ENCODE results near the gene ZNF786.

Gene ZNF786

GRCh38 chr7:149125863-149126661, 35.5 kb upstream of the ZNF786 start, which contains the start of gene ZNF425:
ZNF425 (minus strand) TSS chr7:149126324; CDS start chr7:149126213, 111 bp downstream.
- TF ChIP-seq CTCF (IDR thresholded peaks at IDR 0.05; ENCODE audit: low read depth, low read length): peak; percentile 74
- DNase-seq (ENCODE audit: extremely low read depth, low read depth): peak; percentile 78

- no peak for TF ChIP-seq CTCF (IDR thresholded peaks at IDR 0.05; ENCODE audit: low read depth, low read length)
- no peak for DNase-seq (ENCODE audit: extremely low read depth, low read depth)
Measured at GRCh38 chr7:149125189-149125862, 34.8 kb upstream of the ZNF786 start.

GRCh38 chr7:149109969-149110368, 19.5 kb upstream of the ZNF786 start:
- no peak for DNase-seq (ENCODE audit: extremely low read depth, low read depth)
- no peak for TF ChIP-seq CTCF (IDR thresholded peaks at IDR 0.05; ENCODE audit: low read depth, low read length)

DNA sequence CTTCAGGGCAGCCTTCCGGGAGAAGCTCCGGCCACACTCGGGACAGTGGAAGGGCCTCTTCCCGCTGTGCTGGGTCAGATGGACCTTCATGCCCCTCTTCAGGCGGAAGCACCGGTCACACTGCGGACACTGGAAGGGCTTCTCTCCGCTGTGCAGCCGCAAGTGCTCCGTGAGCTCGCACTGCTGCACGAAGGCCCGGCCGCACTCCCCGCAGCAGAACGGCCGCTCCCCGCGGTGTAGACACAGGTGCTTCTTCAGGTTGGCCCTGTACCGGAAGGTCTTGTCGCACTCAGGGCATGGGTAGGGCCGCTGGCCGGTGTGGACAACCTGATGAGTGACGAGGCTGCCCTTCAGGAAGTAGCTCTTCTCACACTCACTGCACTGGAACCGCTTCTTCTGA, 14.2 kb upstream of the ZNF786 start:
- no peak for TF ChIP-seq CTCF (IDR thresholded peaks at IDR 0.05; ENCODE audit: low read depth, low read length)
- no peak for DNase-seq (ENCODE audit: extremely low read depth, low read depth)

DNA sequence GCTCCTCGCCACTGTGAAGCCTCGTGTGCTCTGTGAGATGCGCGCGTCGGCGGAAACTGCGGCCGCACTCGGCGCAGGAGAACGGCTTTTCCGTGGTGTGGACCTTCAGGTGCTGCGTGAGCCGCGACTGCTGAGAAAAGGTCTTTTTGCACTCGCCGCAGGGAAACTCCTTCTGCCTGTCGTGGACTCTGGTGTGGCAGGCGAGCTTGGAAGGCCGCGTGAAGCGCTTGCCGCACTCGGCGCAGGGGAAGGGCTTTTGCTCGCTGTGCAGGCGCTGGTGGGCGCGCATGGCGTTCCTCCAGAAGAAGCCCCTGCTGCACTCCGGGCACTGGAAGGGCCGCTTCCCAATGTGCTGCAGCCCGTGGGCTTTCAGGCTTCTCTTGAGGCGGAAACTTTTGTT, 13.7 kb upstream of the ZNF786 start:
- no peak for TF ChIP-seq CTCF (IDR thresholded peaks at IDR 0.05; ENCODE audit: low read depth, low read length)
- no peak for DNase-seq (ENCODE audit: extremely low read depth, low read depth)

DNA sequence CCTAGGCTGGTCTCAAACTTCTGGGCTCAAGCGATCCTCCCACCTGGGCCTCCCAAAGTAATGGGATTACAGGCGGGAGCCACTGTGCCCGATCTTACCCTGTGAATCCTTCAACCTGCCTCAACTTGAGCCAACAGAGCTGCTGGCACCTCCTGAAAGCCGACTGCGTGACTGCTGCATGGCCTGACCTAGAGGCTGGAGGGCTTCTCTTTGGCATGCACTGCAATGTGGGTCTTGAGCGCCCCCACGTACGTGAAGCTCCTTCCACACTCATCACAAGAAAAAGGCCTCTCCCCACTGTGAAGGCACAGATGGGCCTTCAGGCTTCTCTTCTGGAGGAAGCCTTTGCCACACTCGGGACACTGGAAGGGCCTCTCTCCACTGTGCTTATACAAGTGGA, 12.9 kb upstream of the ZNF786 start:
- DNase-seq (ENCODE audit: extremely low read depth, low read depth): no peak
- no peak for TF ChIP-seq CTCF (IDR thresholded peaks at IDR 0.05; ENCODE audit: low read depth, low read length)

- DNase-seq (ENCODE audit: extremely low read depth, low read depth): no peak
- TF ChIP-seq CTCF (IDR thresholded peaks at IDR 0.05; ENCODE audit: low read depth, low read length): no peak
Measured at GRCh38 chr7:149102666-149103065, 12.1 kb upstream of the ZNF786 start.

All from AG09319 (cell line).